WERI-Rb-1 (cell line): ENCODE measurements around the gene MCEE.
"Not testable (repeated sequence)": the region's sequence is repeated elsewhere in the genome, so short reads cannot be mapped to it uniquely, and the experiment has no call there.

ENCODE experiments used
- DNase-seq: peaks from one replicate; pipeline ENCODE4 v3.0.0-alpha.2; 2020
- H3K27ac ChIP-seq: fragments of 250-450 bp; sonication (Bioruptor Pico); 2 replicates; pipeline ENCODE4 v1.5.1; 2020; ENCODE audit warnings: mild to moderate bottlenecking, moderate library complexity
- H3K27me3 ChIP-seq: fragments of 250-450 bp; sonication (Bioruptor Pico); 2 replicates; pipeline ENCODE4 v1.5.1; 2021; ENCODE audit warnings: mild to moderate bottlenecking, low read depth, moderate library complexity; ENCODE audit not compliant: insufficient read depth, severe bottlenecking
- H3K36me3 ChIP-seq: fragments of 250-450 bp; sonication (Bioruptor Pico); 2 replicates; pipeline ENCODE4 v1.5.1; 2020; ENCODE audit warnings: mild to moderate bottlenecking, moderate library complexity
- H3K4me3 ChIP-seq: 2 replicates; pipeline ENCODE4 v1.5.1; 2011; ENCODE audit warnings: low read depth, mild to moderate bottlenecking, control low read depth, low read length
- H3K9me3 ChIP-seq: fragments of 250-450 bp; sonication (Bioruptor Pico); 2 replicates; pipeline ENCODE4 v1.5.1; 2021; ENCODE audit warnings: mild to moderate bottlenecking, moderate library complexity; ENCODE audit not compliant: severe bottlenecking
- TF ChIP-seq, protein P1 (sequence below): IDR thresholded peaks from 2 replicates; pipeline ENCODE4 v1.5.1; 2011; ENCODE audit warnings: low read depth, mild to moderate bottlenecking, control low read depth, inconsistent platforms, low read length

Gene MCEE

DNA sequence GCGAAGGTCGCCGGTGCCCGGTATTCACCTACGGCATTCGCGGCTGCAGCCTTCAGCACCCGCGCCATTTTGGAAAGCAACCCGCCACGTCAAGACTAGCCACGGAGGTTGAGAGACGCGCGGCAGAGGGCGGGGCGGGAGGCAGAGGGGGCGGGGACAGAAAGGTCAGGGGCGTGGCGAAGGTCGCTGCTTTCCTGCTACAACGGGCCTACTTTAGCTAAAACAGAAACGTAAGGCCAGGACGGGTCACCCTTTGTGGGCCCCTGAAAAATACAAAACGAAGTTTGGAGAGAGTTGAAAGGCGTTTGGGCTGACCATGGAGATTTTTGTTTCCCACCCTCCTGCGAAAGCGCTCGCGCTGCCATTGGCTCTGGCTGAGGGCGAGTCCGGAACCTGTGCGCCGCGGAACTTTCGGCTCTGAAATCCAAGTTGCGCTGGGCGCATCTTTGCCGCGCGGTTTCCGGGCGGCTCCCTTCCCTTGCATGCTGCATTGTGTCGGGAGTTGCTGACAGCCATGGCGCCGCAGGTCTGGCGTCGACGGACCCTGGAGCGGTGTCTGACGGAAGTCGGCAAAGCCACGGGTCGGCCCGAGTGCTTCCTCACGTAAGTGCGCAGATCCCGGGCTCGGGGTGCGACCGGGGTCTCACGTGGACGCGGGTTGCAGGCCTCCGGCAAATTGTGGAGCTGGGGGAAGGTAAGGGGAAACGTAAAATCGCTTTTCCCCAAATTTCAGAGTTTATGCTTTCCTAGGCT is at the start of gene MCEE, which contains the start of gene MPHOSPH10:
MCEE (minus strand) TSS at position 78 of the 753 bp plus-strand sequence; CDS start at position 68, 10 bp downstream.
MPHOSPH10 (plus strand) TSS at position 483 of the 753 bp plus-strand sequence; CDS start at position 515, 32 bp downstream.
- TF ChIP-seq, protein P1, sequence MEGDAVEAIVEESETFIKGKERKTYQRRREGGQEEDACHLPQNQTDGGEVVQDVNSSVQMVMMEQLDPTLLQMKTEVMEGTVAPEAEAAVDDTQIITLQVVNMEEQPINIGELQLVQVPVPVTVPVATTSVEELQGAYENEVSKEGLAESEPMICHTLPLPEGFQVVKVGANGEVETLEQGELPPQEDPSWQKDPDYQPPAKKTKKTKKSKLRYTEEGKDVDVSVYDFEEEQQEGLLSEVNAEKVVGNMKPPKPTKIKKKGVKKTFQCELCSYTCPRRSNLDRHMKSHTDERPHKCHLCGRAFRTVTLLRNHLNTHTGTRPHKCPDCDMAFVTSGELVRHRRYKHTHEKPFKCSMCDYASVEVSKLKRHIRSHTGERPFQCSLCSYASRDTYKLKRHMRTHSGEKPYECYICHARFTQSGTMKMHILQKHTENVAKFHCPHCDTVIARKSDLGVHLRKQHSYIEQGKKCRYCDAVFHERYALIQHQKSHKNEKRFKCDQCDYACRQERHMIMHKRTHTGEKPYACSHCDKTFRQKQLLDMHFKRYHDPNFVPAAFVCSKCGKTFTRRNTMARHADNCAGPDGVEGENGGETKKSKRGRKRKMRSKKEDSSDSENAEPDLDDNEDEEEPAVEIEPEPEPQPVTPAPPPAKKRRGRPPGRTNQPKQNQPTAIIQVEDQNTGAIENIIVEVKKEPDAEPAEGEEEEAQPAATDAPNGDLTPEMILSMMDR = no peak
- peak within 1 kb of the TSS; percentile 90 for H3K27ac ChIP-seq
- DNase-seq = peak; percentile 95
- no peaks in the 10 kb centered on the region for H3K9me3 ChIP-seq
- peaks cover 35% of the 10 kb centered on the region for H3K36me3 ChIP-seq
- H3K27me3 ChIP-seq = no peaks in the 10 kb centered on the region
- H3K4me3 ChIP-seq = peak within 1 kb of the TSS; percentile 97

DNA sequence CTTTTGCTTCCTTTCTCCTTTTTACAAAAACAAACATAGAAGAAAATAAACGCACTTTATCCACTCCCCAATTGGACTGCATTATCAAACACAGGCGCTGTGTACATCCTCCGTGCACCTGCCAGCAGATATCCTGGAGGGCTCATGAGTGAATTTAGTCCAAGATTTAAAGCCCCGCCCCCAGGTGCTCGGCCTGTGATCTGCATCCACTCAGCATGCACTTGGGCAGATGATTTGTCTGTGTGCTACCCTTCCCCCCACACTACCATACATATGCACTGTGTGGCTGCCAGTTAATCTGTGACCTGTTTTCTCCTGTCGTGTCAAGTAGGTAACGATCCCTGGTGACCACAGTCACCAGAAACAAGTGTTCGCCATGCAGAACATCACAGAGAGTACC is 48.8 kb upstream of the MCEE start:
- not testable (repeated sequence) for H3K4me3 ChIP-seq, H3K27ac ChIP-seq, DNase-seq, H3K36me3 ChIP-seq, H3K9me3 ChIP-seq, H3K27me3 ChIP-seq

DNA sequence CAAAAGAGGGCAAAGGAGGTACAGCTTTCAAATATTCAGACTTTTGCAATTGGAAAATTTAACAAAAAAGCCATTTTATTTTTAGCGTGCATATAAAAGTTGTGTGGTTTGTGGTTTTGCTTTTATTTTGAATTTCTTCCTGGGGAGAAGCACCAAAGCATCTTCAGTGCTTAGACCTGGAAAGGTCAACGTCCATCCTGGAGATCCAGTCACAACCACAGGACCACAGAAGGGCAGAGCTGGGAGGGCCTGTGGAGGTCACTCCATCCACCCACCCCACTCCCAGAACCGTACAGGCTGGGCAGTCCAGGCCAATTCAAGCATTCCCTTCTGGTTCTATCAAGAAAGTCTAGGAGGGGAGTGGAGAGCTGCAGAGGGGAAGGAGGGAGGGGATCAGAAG is 44.2 kb upstream of the MCEE start:
- TF ChIP-seq, protein P1 = no peak
- H3K9me3 ChIP-seq = no peaks in the 10 kb centered on the region
- no peak for DNase-seq
- no peaks in the 10 kb centered on the region for H3K27me3 ChIP-seq
- no peaks in the 10 kb centered on the region for H3K36me3 ChIP-seq
- H3K27ac ChIP-seq = no peak overlapping the region
- no peak overlapping the region for H3K4me3 ChIP-seq

DNA sequence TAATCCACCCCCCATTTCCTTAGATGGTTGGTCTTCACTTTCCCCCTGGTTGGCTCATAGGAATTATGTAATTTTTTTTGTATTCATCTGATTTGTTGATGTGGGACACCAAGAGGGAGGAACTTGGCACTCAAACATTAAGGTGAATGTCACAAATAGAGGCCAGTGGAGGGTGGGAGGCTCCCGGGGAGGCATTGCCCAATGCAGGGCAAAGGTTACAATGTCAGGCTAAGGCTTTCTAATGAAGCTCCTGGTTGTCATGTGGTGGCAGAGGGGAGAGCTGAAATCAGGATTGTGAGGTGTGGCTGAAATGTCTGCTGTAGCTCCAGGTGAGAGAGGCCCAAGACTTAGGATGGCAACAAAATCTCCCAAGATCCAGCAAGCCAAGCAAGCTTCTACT is 43.1 kb upstream of the MCEE start:
- Histone ChIP-seq H3K36me3 (no peaks in the 10 kb centered on the region), H3K27me3 (no peaks in the 10 kb centered on the region), H3K27ac (no peak overlapping the region), H3K9me3 (no peaks in the 10 kb centered on the region), H3K4me3 (no peak overlapping the region)
- no peak for DNase-seq
- TF ChIP-seq, protein P1 = no peak

DNA sequence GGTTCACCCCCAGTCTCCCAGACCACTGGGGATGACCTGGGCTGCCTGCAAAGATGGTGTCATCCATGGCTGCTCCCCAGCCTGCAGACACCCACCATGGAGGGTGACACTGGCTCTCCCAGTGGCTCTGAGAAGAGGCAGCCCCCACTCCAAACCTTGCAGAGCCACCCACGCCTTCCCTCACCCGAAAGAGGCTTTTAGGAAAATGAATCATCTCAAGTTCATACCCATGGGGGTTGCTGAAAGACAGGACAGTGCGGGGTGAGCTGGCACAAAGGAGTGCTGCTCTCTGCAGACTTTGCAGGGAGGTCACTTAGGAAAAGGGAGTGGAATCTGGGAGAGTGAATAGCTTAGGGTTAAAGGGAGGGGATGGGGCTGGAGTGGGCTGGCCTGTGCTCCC is 36.8 kb upstream of the MCEE start:
- TF ChIP-seq, protein P1 = no peak
- Histone ChIP-seq H3K27me3 (no peaks in the 10 kb centered on the region), H3K36me3 (no peaks in the 10 kb centered on the region), H3K27ac (no peak overlapping the region), H3K9me3 (no peaks in the 10 kb centered on the region), H3K4me3 (no peak overlapping the region)
- no peak for DNase-seq

DNA sequence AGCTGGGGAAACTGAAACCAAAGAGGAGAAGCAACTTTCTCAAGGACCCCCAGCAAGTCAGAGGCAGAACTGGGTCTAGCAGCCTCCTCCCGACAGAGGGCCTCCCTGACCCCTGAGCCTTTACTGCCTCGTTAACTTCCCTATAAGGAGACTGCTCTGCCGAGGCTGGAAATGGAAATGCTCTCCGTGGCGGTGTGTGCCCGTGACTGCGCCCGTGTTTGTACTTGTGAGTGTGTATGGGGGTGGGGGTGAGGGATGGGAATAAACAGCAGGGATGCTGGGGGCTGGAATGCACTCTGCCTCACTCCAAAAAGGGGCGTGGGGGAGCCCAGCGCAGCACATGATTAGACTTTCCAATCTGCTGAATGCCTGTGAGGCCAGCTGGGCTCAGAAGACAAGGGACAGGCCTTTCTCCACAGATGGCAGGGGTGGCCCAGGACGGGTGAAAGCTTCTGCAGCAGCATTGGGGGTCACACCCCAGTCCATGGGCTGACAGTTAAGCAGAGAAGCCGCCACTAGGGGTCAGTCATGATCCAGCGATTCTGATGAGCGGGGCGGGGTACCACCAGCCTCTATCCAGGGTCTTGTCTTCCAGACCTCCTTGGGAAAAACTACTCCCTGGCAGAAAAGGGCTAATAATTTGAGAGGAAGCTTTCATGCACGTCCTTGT is 27.2 kb upstream of the MCEE start:
- peak; percentile 86 for DNase-seq
- H3K4me3 ChIP-seq = no peak overlapping the region

More for the DNA sequence above, 27.2 kb upstream of the MCEE start:
- TF ChIP-seq, protein P1 = peak; percentile 93
- no peaks in the 10 kb centered on the region for H3K27me3 ChIP-seq
- H3K36me3 ChIP-seq = no peaks in the 10 kb centered on the region
- H3K27ac ChIP-seq = no peak overlapping the region
- no peaks in the 10 kb centered on the region for H3K9me3 ChIP-seq
